ENCODE results near the gene STIMATE.

Gene STIMATE

GRCh38 chr3:52811452-52812011 lies 85.8 kb downstream of the STIMATE start:
- no peak for DNase-seq

- no peak for DNase-seq
Measured at GRCh38 chr3:52810923-52811322, 86.4 kb downstream of the STIMATE start.

- no peak for DNase-seq
Measured at GRCh38 chr3:52809662-52810377, 87.5 kb downstream of the STIMATE start.

- DNase-seq, result no peak
Measured at GRCh38 chr3:52809149-52809548, 88.2 kb downstream of the STIMATE start.

- DNase-seq, result no peak
Measured at GRCh38 chr3:52805270-52806039, 91.9 kb downstream of the STIMATE start.

GRCh38 chr3:52801839-52802238 lies 95.5 kb downstream of the STIMATE start:
- peak; percentile 22 for DNase-seq

GRCh38 chr3:52800079-52800478 lies 97.3 kb downstream of the STIMATE start:
- DNase-seq, result no peak

- DNase-seq, result no peak
Measured at GRCh38 chr3:52798978-52799476, 98.3 kb downstream of the STIMATE start.

GRCh38 chr3:52798376-52798977 lies 98.9 kb downstream of the STIMATE start:
- DNase-seq, result peak; percentile 19

- no peak for DNase-seq
Measured at GRCh38 chr3:52796411-52796810, 100.9 kb downstream of the STIMATE start.

GRCh38 chr3:52795298-52795900 lies 101.9 kb downstream of the STIMATE start:
- no peak for DNase-seq

GRCh38 chr3:52794612-52795099 lies 102.7 kb downstream of the STIMATE start, which contains the start of gene ITIH3:
ITIH3 (plus strand) TSS chr3:52794796; CDS start chr3:52794804, 8 bp downstream.
- DNase-seq, result no peak

GRCh38 chr3:52793702-52794611 lies 103.4 kb downstream of the STIMATE start:
- DNase-seq, result no peak

GRCh38 chr3:52792961-52793695 lies 104.2 kb downstream of the STIMATE start:
- DNase-seq, result no peak

GRCh38 chr3:52792413-52792812 lies 104.9 kb downstream of the STIMATE start:
- no peak for DNase-seq

- DNase-seq, result no peak
Measured at GRCh38 chr3:52791928-52792327, 105.4 kb downstream of the STIMATE start.

- no peak for DNase-seq
Measured at GRCh38 chr3:52791366-52791765, 106.0 kb downstream of the STIMATE start.

GRCh38 chr3:52790741-52791140 lies 106.6 kb downstream of the STIMATE start:
- no peak for DNase-seq

- DNase-seq, result no peak
Measured at GRCh38 chr3:52790337-52790736, 107.0 kb downstream of the STIMATE start.

- DNase-seq, result no peak
Measured at GRCh38 chr3:52789746-52790040, 107.7 kb downstream of the STIMATE start.

Data from fibroblast of upper back skin (primary cell).